Globus pallidus (tissue), 1 donor: ENCODE data around the gene APRT.
A peak's percentile ranks its signal among the peaks of the same experiment; 100 is the strongest.

Experiments
- DNase-seq: peaks from one replicate; pipeline ENCODE4 v3.0.0-alpha.2; 2015; ENCODE audit warnings: low spot score

Gene APRT

GRCh38 chr16:88811769-88812512, at the start of gene APRT:
APRT (minus strand) TSS chr16:88811928; CDS start chr16:88811899, 29 bp downstream.
- DNase-seq = peak; percentile 88

GRCh38 chr16:88861359-88861758, 49.6 kb upstream of the APRT start:
- DNase-seq = no peak

GRCh38 chr16:88859381-88860091, 47.8 kb upstream of the APRT start:
- no peak for DNase-seq

- peak; percentile 85 for DNase-seq
Observed at GRCh38 chr16:88857728-88858339, 46.1 kb upstream of the APRT start.

- peak; percentile 96 for DNase-seq
Observed at GRCh38 chr16:88856828-88857727, 45.4 kb upstream of the APRT start, which contains the start of the genes GALNS and TRAPPC2L. GALNS (minus strand) TSS chr16:88856947; CDS start chr16:88856877, 70 bp downstream. TRAPPC2L (plus strand) TSS chr16:88857127; CDS start chr16:88857151, 24 bp downstream.

- DNase-seq = no peak
Observed at GRCh38 chr16:88856122-88856827, 44.5 kb upstream of the APRT start.

- DNase-seq = no peak
Observed at GRCh38 chr16:88855736-88856121, 44.0 kb upstream of the APRT start.

GRCh38 chr16:88855176-88855575, 43.4 kb upstream of the APRT start:
- DNase-seq = no peak

- DNase-seq = no peak
Observed at GRCh38 chr16:88854306-88855111, 42.8 kb upstream of the APRT start.

- DNase-seq = no peak
Observed at GRCh38 chr16:88853325-88853941, 41.7 kb upstream of the APRT start.

- DNase-seq = no peak
Observed at GRCh38 chr16:88851616-88852015, 39.9 kb upstream of the APRT start.

- DNase-seq = no peak
Observed at GRCh38 chr16:88850531-88851199, 38.9 kb upstream of the APRT start.

- no peak for DNase-seq
Observed at GRCh38 chr16:88848557-88848956, 36.8 kb upstream of the APRT start.

GRCh38 chr16:88847654-88848053, 35.9 kb upstream of the APRT start:
- DNase-seq = no peak

- DNase-seq = no peak
Observed at GRCh38 chr16:88846088-88846487, 34.4 kb upstream of the APRT start.

- no peak for DNase-seq
Observed at GRCh38 chr16:88844419-88845036, 32.8 kb upstream of the APRT start.

GRCh38 chr16:88843256-88843655, 31.5 kb upstream of the APRT start:
- DNase-seq = no peak

GRCh38 chr16:88842806-88843205, 31.1 kb upstream of the APRT start:
- no peak for DNase-seq

GRCh38 chr16:88842308-88842756, 30.6 kb upstream of the APRT start:
- no peak for DNase-seq
